Gastrocnemius medialis (tissue), 4 donors: ENCODE measurements around the gene EEF1B2. TPM values are rescaled to one million over a fixed set of nuclear protein-coding genes. Genes with fewer than 3 reads are reported as not detected.
"Not testable (repeated sequence)": the region's sequence is repeated elsewhere in the genome, so short reads cannot be mapped to it uniquely, and the experiment has no call there.

Experiments used
- ATAC-seq, 2 donors: fragments of 150-250 bp; one replicate each; pipeline ENCODE4 v1.9.1; 2016
- DNase-seq, 2 donors: peaks; one replicate each; pipeline ENCODE4 v3.0.0-alpha.2; 2019
- H3K27ac ChIP-seq, 4 donors: fragments of 200-600 bp; sonication (generic); 1 replicate in 1 of 4; 2 replicates in 3 of 4; pipeline ENCODE4 v1.5.1; 2016 to 2018; ENCODE audit warnings: mild to moderate bottlenecking in 2 of 4, moderate library complexity in 1 of 4
- H3K27me3 ChIP-seq, 3 donors: fragments of 200-600 bp; sonication (generic) in 2 of 3; 1 replicate in 1 of 3; 2 replicates in 2 of 3; pipeline versions ENCODE4 v1.5.1 to v1.6.0; 2016 to 2019; ENCODE audit warnings: mild to moderate bottlenecking in 1 of 3, moderate library complexity in 1 of 3
- H3K36me3 ChIP-seq, 2 donors: fragments of 200-600 bp; sonication (generic) in 1 of 2; one replicate each; pipeline ENCODE4 v1.5.1; 2017 to 2018
- H3K4me1 ChIP-seq, 2 donors: fragments of 200-600 bp; sonication (generic) in 1 of 2; one replicate each; pipeline ENCODE4 v1.5.1; 2016 to 2017; ENCODE audit warnings: mild to moderate bottlenecking in 2 of 2
- H3K4me3 ChIP-seq, 4 donors: fragments of 200-600 bp; sonication (generic) in 3 of 4; 1 replicate in 1 of 4; 2 replicates in 3 of 4; pipeline ENCODE4 v1.5.1; 2016 to 2019; ENCODE audit warnings: mild to moderate bottlenecking in 2 of 4
- H3K9me3 ChIP-seq, 3 donors: fragments of 200-600 bp; sonication (generic) in 2 of 3; 1 replicate in 1 of 3; 2 replicates in 2 of 3; pipeline ENCODE4 v1.5.1; 2016 to 2019
- CTCF ChIP-seq, 5 experiments: fragments of 450-650 bp in 3 of 5; fragments of 200-600 bp in 2 of 5; sonication (generic) in 2 of 5; IDR thresholded peaks in 4 of 5; conservative IDR thresholded peaks in 1 of 5; 1 replicate in 4 of 5; 2 replicates in 1 of 5; pipeline ENCODE4 v1.5.1; 2016 to 2019; ENCODE audit warnings: antibody characterized with exemption in 5 of 5, mild to moderate bottlenecking in 3 of 5, moderate library complexity in 3 of 5
- POLR2A ChIP-seq, 2 donors: fragments of 450-650 bp; IDR thresholded peaks; one replicate each; pipeline ENCODE4 v1.6.1; 2017; ENCODE audit warnings: antibody characterized with exemption in 2 of 2, mild to moderate bottlenecking in 2 of 2, moderate library complexity in 2 of 2
- in situ Hi-C, 4 donors: fragments of 200-750 bp; cut with MboI; loops; one replicate each; pipeline versions ENCODE4 v1.15.0 to v1.8.0; 2017; ENCODE audit warnings: low sequenced_read_pairs in 4 of 4
- intact Hi-C: fragments of 100-400 bp; cut with DNase I; formaldehyde crosslinking; loops from one replicate; pipeline ENCODE4 v1.15.1; 2023; ENCODE audit warnings: low total_unique reads
- total RNA-seq, 4 donors: library from RNA; depleted of rRNA; stranded (reverse); fragments of >200 nt; gene quantifications; one replicate each; pipeline versions ENCODE4 v1.1.0 to v1.2.3, GENCODE V29; 2016

The EEF1B2 gene
- total RNA-seq, 4 donors from 2014 or later = 370 to 590 (median 448) TPM

DNA sequence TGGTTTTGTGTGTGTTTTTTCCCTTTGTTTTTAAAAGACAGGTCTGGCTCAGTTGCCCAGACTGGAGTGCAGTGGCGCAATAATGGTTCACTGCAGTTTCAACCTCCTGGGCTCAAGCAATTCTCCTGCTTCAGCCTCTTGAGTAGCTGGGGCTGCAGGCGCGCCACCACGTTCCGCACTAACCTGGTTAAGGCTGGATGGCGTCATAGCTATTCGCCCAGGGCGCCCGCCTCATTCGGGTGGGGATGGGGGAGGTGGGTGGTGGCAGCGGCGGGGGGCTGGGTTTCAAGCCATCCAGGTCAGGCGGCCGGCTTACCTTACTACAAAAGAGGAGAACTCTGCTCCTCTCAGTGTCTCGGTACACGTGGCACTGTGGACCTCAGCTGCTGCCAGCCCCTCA lies 42.8 kb downstream of the EEF1B2 start:
- H3K9me3 ChIP-seq = no peaks in the 10 kb centered on the region
- ATAC-seq = no peak
- in situ Hi-C loops = no loop called here

GRCh38 chr2:206203331-206203730 lies 43.6 kb downstream of the EEF1B2 start:
- in situ Hi-C loops (no loop called here), intact Hi-C loops (no loop called here)
- H3K4me1 ChIP-seq = no peaks in the 10 kb centered on the region
- no peak for ATAC-seq
- no peaks in the 10 kb centered on the region for H3K27me3 ChIP-seq
- H3K9me3 ChIP-seq = no peaks in the 10 kb centered on the region
- no peak overlapping the region for H3K27ac ChIP-seq
- no peaks in the 10 kb centered on the region for H3K36me3 ChIP-seq
- DNase-seq = no peak
- no peak for TF ChIP-seq POLR2A (IDR thresholded peaks at IDR 0.05)
- TF ChIP-seq CTCF (IDR thresholded peaks at IDR 0.05 in 4 of 5, conservative IDR thresholded peaks at IDR 0.05 in 1 of 5) = no peak
- no peak overlapping the region for H3K4me3 ChIP-seq

More for the DNA sequence above, 42.8 kb downstream of the EEF1B2 start:
- Histone ChIP-seq H3K4me1 (no peaks in the 10 kb centered on the region), H3K4me3 (no peak overlapping the region), H3K36me3 (no peaks in the 10 kb centered on the region), H3K27ac (no peak overlapping the region), H3K27me3 (no peaks in the 10 kb centered on the region)
- TF ChIP-seq POLR2A (IDR thresholded peaks at IDR 0.05) = no peak
- no peak for TF ChIP-seq CTCF (IDR thresholded peaks at IDR 0.05 in 4 of 5, conservative IDR thresholded peaks at IDR 0.05 in 1 of 5)
- intact Hi-C loops = no loop called here
- no peak for DNase-seq

DNA sequence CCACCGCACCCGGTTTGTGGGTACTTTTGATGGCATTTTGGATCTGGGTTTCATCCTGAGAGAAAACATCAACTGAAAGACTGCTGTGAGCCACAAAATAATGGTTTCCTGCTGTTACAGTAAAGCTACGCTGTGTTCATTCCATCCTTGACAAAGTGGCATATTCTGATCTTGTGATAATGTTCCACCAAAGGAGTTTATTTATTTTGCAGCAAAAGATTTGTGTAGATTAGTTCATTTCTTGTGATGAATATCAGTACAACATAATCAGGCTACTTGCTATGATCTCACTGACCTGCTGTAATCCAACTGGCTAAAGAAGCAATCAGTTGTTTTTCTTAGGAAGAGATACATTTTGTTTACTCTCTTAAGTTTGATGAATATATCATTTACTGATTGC lies 45.0 kb downstream of the EEF1B2 start:
- in situ Hi-C loops (no loop called here), intact Hi-C loops (no loop called here)
- ATAC-seq (no peak), DNase-seq (no peak)
- Histone ChIP-seq H3K4me1 (no peaks in the 10 kb centered on the region), H3K9me3 (no peaks in the 10 kb centered on the region), H3K4me3 (no peak overlapping the region), H3K27me3 (no peaks in the 10 kb centered on the region), H3K27ac (no peak overlapping the region), H3K36me3 (no peaks in the 10 kb centered on the region)
- TF ChIP-seq POLR2A (IDR thresholded peaks at IDR 0.05) (no peak), CTCF (IDR thresholded peaks at IDR 0.05 in 4 of 5, conservative IDR thresholded peaks at IDR 0.05 in 1 of 5) (no peak)

DNA sequence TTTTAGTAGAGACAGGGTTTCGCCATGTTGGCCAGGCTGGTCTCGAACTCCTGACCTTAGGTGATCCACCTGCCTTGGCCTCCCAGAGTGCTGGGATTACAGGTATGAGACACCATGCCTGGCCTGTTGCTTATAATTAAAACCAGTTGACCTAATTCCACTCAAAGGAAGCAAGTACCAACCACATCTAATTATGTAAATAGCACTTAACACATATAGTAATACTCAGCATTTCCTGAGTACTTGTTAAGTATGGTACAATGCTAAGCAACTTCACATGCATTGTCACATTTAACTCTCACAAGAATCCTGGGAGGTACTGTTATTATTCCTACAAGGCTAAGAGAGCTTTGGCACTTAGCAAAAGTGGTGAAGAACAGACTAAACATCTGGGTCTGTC lies 47.6 kb downstream of the EEF1B2 start:
- ATAC-seq, H3K9me3 ChIP-seq, in situ Hi-C loops, DNase-seq, H3K4me1 ChIP-seq, H3K4me3 ChIP-seq, H3K36me3 ChIP-seq, intact Hi-C loops, H3K27ac ChIP-seq, H3K27me3 ChIP-seq: not testable (repeated sequence)

- no peak for TF ChIP-seq POLR2A (IDR thresholded peaks at IDR 0.05)
- TF ChIP-seq CTCF (IDR thresholded peaks at IDR 0.05 in 4 of 5, conservative IDR thresholded peaks at IDR 0.05 in 1 of 5) = no peak
- no peaks in the 10 kb centered on the region for H3K9me3 ChIP-seq
- H3K27me3 ChIP-seq = no peaks in the 10 kb centered on the region
- H3K4me1 ChIP-seq = peaks cover 0 to 3% of the 10 kb centered on the region in 2 donors
- in situ Hi-C loops = no loop called here
- DNase-seq (no peak), ATAC-seq (no peak)
- H3K4me3 ChIP-seq = no peak overlapping the region
- no peak overlapping the region for H3K27ac ChIP-seq
- intact Hi-C loops = no loop called here
- H3K36me3 ChIP-seq = no peaks in the 10 kb centered on the region
Observed at GRCh38 chr2:206208900-206209299, 49.2 kb downstream of the EEF1B2 start.
